ENCODE results near the gene PPP2R2D. TPM values are rescaled to one million over a fixed set of nuclear protein-coding genes. Genes with fewer than 3 reads are reported as not detected.

Gene PPP2R2D
- total RNA-seq, 1 experiment from 2014 or later = 35.1 TPM

DNA sequence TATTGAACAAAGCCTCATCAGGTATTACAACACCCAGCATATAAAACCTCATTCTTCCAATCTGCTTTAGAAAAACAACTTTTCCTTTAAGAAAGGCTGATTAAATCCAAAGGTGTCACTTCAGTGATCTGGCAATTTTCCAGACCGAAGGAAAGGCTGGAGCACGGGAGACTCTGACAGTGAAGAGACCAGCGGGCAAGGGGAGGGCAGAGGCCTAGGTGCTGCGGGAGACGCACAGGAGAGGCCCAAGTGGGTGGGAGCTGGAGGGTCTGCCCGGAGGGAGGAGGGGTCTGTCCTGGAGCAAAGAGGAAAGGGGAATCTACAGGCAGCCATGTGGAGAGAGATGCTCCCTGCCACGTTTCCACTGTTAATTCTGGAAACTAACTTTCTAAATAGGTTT, 24.3 kb upstream of the PPP2R2D start:
- TF ChIP-seq, protein P1, sequence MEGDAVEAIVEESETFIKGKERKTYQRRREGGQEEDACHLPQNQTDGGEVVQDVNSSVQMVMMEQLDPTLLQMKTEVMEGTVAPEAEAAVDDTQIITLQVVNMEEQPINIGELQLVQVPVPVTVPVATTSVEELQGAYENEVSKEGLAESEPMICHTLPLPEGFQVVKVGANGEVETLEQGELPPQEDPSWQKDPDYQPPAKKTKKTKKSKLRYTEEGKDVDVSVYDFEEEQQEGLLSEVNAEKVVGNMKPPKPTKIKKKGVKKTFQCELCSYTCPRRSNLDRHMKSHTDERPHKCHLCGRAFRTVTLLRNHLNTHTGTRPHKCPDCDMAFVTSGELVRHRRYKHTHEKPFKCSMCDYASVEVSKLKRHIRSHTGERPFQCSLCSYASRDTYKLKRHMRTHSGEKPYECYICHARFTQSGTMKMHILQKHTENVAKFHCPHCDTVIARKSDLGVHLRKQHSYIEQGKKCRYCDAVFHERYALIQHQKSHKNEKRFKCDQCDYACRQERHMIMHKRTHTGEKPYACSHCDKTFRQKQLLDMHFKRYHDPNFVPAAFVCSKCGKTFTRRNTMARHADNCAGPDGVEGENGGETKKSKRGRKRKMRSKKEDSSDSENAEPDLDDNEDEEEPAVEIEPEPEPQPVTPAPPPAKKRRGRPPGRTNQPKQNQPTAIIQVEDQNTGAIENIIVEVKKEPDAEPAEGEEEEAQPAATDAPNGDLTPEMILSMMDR (conservative IDR thresholded peaks at IDR 0.05) = no peak
- DNase-seq = peak; percentile 10
- no peak overlapping the region for H2AFZ ChIP-seq (ENCODE audit: low read length)
- H3K79me2 ChIP-seq (ENCODE audit: insufficient read depth, low read length) = no peaks in the 10 kb centered on the region
- no peak overlapping the region for H2BK120ac ChIP-seq (ENCODE audit: low read depth, low read length, poor library complexity, severe bottlenecking)
- H4K8ac ChIP-seq (replicated peaks; ENCODE audit: insufficient read length, low read depth, low read length) = no peak overlapping the region
- no peak overlapping the region for H3K9ac ChIP-seq (ENCODE audit: extremely low read depth, insufficient read length, low read length)
- no peak overlapping the region for H3K56ac ChIP-seq (ENCODE audit: insufficient read length, low read depth, low read length)
- Mint-ChIP-seq H3K27ac (no peak overlapping the region), H3K4me3 (no peak overlapping the region), H3K4me1 (peaks cover 3% of the 10 kb centered on the region in 2 experiments; a peak in 1 of 4 replicates), H3K27me3 (ENCODE audit: low read depth) (peaks cover 9% of the 10 kb centered on the region), H3K9me3 (peaks cover 9 to 12% of the 10 kb centered on the region in 2 experiments), H3K36me3 (ENCODE audit: insufficient read depth in 1 of 3, low read depth in 3 of 3) (no peaks in the 10 kb centered on the region; a peak in 1 of 7 replicates)
- H3K4ac ChIP-seq (ENCODE audit: low read depth, low read length) = no peak overlapping the region
- no peak overlapping the region for H3K27ac ChIP-seq (ENCODE audit: insufficient read length, low read depth, low read length)
- no peak overlapping the region for H3K14ac ChIP-seq (ENCODE audit: insufficient read depth, low read length)
- no peak overlapping the region for H2BK15ac ChIP-seq (ENCODE audit: low read depth, low read length)
- no peak overlapping the region for H2BK5ac ChIP-seq (ENCODE audit: insufficient read length, low read length)
- H4K91ac ChIP-seq (ENCODE audit: insufficient read length, low read depth, low read length) = no peak overlapping the region
- H3K23me2 ChIP-seq (ENCODE audit: insufficient read length, low read depth, low read length, poor library complexity, severe bottlenecking) = no peaks in the 10 kb centered on the region
- H3K27me3 ChIP-seq (ENCODE audit: insufficient read depth, low read length) = no peaks in the 10 kb centered on the region
- H3K4me2 ChIP-seq (ENCODE audit: insufficient read depth, insufficient read length, low read length) = no peak overlapping the region
- H3T11ph ChIP-seq (ENCODE audit: low read length) = no peak overlapping the region
- no peak overlapping the region for H3K23ac ChIP-seq (ENCODE audit: insufficient read length, low read depth, low read length)
- no CpG with 5 or more reads among the region's 7 CpGs for WGBS (ENCODE audit: extremely low coverage, insufficient read length, low lambda C conversion rate)
- no peak overlapping the region for H2AK5ac ChIP-seq (ENCODE audit: insufficient read length, low read length)
- no peak overlapping the region for H2BK20ac ChIP-seq (ENCODE audit: low read depth, low read length, poor library complexity, severe bottlenecking)
- no peaks in the 10 kb centered on the region for H3K4me1 ChIP-seq (ENCODE audit: insufficient read depth, low read length)
- H4K5ac ChIP-seq (ENCODE audit: insufficient read length, low read depth, low read length) = no peak overlapping the region
- no peaks in the 10 kb centered on the region for H4K20me1 ChIP-seq (ENCODE audit: control insufficient read depth, insufficient read depth, insufficient read length)
- no peak overlapping the region for H2BK12ac ChIP-seq (ENCODE audit: insufficient read length, low read depth, low read length)
- no peaks in the 10 kb centered on the region for H3K79me1 ChIP-seq (ENCODE audit: insufficient read depth, low read depth, low read length, poor library complexity, severe bottlenecking)
- no peaks in the 10 kb centered on the region for H3K9me3 ChIP-seq (ENCODE audit: control insufficient read depth, low read depth, low read length)
- H3K18ac ChIP-seq (ENCODE audit: insufficient read length, low read depth, low read length) = no peak overlapping the region
